BE2C (cell line): ENCODE results near the gene GPD1.
"Not testable (repeated sequence)": the region's sequence is repeated elsewhere in the genome, so short reads cannot be mapped to it uniquely, and the experiment has no call there.

ENCODE experiments used
- DNase-seq: peaks from one replicate; pipeline ENCODE4 v3.0.0-alpha.2; 2020
- H3K27me3 ChIP-seq: fragments of 250-450 bp; sonication (Bioruptor Pico); 2 replicates; pipeline ENCODE4 v1.5.1; 2020; ENCODE audit warnings: mild to moderate bottlenecking
- H3K36me3 ChIP-seq: fragments of 250-450 bp; sonication (Bioruptor Pico); 2 replicates; pipeline ENCODE4 v1.5.1; 2020; ENCODE audit warnings: mild to moderate bottlenecking
- H3K4me1 ChIP-seq: fragments of 250-450 bp; sonication (Bioruptor Pico); 2 replicates; pipeline ENCODE4 v1.5.1; 2020
- H3K4me3 ChIP-seq: 2 replicates; pipeline ENCODE4 v1.5.1; 2011; ENCODE audit warnings: low read depth, low read length
- H3K9me3 ChIP-seq: fragments of 250-450 bp; sonication (Bioruptor Pico); 2 replicates; pipeline ENCODE4 v1.5.1; 2020
- TF ChIP-seq, protein P1 (sequence below): IDR thresholded peaks from 2 replicates; pipeline ENCODE4 v1.5.1; 2012; ENCODE audit warnings: mild to moderate bottlenecking, low read depth, low read length

GPD1 gene

DNA sequence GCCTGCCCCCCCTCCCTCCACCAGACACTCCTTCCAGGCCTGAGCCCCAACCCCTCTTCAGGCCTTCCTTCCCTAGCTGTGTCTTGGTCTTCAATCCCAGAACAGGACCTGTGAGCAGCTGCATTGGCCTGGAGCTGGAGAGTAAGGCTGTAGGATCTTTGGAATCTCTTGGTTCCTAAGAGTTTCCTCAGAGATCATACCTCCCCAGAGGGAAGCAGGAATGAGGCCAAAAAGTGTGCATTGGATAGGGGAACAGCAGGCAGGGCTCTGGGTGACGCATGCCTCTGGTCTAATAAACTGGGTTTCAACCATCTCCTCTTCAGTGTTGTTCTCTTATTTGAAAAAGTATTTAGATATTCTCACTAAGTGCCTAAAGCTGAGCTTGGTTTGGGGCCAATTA, 20.5 kb upstream of the GPD1 start:
- Histone ChIP-seq H3K4me1 (no peaks in the 10 kb centered on the region), H3K9me3 (no peaks in the 10 kb centered on the region)
- DNase-seq, result no peak

DNA sequence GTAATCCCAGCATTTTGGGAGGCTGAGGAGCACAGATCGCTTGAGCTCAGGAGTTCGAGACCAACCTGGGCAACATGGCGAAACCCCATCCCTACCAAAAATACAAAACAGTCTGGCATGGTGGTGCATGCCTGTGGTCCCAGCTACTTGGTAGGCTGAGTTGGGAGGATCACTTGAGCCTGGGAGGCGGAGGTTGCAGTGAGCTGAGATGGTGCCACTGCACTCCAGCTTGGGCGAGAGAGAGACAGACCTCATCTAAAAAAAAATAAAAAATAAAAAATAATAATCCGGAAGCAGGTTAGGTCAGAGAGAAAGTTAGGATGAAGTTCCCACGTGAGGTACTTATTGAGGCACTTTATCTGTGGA, 19.4 kb upstream of the GPD1 start:
- not testable (repeated sequence) for H3K9me3 ChIP-seq, H3K4me1 ChIP-seq, DNase-seq, H3K27me3 ChIP-seq
- peaks cover 33% of the 10 kb centered on the region for H3K36me3 ChIP-seq
- H3K4me3 ChIP-seq, result peak overlapping the region; percentile 75

More for the DNA sequence above, 20.5 kb upstream of the GPD1 start:
- peaks cover 30% of the 10 kb centered on the region for H3K36me3 ChIP-seq
- no peaks in the 10 kb centered on the region for H3K27me3 ChIP-seq
- no peak overlapping the region for H3K4me3 ChIP-seq
- TF ChIP-seq, protein P1, sequence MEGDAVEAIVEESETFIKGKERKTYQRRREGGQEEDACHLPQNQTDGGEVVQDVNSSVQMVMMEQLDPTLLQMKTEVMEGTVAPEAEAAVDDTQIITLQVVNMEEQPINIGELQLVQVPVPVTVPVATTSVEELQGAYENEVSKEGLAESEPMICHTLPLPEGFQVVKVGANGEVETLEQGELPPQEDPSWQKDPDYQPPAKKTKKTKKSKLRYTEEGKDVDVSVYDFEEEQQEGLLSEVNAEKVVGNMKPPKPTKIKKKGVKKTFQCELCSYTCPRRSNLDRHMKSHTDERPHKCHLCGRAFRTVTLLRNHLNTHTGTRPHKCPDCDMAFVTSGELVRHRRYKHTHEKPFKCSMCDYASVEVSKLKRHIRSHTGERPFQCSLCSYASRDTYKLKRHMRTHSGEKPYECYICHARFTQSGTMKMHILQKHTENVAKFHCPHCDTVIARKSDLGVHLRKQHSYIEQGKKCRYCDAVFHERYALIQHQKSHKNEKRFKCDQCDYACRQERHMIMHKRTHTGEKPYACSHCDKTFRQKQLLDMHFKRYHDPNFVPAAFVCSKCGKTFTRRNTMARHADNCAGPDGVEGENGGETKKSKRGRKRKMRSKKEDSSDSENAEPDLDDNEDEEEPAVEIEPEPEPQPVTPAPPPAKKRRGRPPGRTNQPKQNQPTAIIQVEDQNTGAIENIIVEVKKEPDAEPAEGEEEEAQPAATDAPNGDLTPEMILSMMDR, result no peak

DNA sequence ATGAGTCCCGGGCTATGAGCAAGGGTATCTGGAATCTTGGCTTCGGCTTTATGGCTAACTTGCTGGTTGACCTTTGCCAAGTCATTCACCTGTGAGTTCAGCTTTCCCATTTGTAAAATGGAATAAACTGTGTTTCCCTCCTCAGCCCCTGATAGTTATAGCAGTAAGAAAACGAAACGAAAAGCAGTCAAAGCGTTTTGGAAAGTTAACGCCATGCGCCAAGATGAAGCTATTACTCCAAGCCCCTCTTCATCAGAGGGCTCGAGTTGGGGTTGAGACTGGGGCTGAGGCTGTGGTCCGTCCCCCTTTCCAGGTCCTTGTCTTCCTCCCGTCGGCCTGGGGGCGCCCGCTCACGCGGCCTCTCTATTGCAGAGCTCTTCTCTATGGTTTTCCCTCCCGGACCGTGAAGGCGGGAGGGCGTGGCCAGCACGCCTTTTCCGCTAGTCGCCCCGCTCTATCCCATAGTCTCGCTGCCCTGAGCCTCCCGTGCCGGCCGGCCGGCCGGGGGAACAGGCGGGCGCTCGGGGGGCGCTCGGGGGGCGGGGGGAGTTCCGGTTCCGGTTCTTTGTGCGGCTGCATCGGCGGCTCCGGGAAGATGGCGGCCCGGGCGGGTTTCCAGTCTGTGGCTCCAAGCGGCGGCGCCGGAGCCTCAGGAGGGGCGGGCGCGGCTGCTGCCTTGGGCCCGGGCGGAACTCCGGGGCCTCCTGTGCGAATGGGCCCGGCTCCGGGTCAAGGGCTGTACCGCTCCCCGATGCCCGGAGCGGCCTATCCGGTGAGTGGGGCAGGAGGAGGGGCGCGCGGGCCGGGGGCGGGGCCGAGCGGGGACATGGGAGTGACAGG, 18.8 kb upstream of the GPD1 start, which contains the start of gene SMARCD1:
Gene SMARCD1, plus strand, starts transcription at position 568 of the 840 bp plus-strand sequence. Its CDS starts 28 bp downstream, at position 596.
- Histone ChIP-seq H3K9me3 (no peaks in the 10 kb centered on the region), H3K4me3 (peak within 1 kb of the TSS; percentile 75), H3K36me3 (peaks cover 37% of the 10 kb centered on the region), H3K27me3 (no peaks in the 10 kb centered on the region), H3K4me1 (no peaks in the 10 kb centered on the region)
- TF ChIP-seq, protein P1, result peak; percentile 64
- peak; percentile 97 for DNase-seq

DNA sequence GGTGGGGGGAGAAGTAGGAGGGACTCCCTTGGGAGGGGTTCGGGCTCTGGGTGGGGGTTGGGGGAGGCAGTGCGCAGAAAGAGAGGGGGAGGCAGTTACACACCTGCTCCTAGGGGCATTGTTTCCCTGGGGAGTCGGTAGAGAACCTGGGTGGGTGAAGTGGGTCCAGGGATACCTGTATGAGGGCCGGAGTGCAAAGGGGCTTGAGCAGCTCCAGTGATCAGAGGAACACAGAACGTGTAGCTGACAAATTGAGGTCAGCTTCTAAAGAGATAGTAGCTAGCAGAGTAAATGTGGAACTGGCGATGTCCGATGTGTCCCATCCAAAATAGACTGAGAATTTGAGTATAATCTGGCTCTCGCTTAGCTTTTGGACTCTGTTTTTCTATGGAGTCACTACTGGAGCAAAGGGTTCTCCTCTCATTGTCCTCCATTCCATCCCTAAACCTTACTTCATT, 18.2 kb upstream of the GPD1 start:
- Histone ChIP-seq H3K9me3 (no peaks in the 10 kb centered on the region), H3K36me3 (peaks cover 42% of the 10 kb centered on the region), H3K4me1 (no peaks in the 10 kb centered on the region), H3K27me3 (no peaks in the 10 kb centered on the region), H3K4me3 (peak overlapping the region; percentile 75)
- DNase-seq, result no peak
- TF ChIP-seq, protein P1, result no peak

DNA sequence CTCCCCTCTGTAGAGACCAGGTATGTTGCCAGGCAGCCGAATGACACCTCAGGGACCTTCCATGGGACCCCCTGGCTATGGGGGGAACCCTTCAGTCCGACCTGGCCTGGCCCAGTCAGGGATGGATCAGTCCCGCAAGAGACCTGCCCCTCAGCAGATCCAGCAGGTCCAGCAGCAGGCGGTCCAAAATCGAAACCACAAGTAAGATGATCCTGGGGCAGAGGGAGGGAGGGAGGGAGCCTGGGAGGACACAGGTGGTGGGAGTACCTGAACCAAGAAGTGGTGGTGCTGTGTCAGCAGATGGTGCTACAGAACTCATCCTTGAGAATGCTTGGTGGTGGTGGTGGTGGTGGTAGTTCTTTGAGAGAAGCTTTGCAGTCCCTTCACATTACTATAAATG, 17.7 kb upstream of the GPD1 start:
- DNase-seq, result no peak
- Histone ChIP-seq H3K36me3 (peaks cover 46% of the 10 kb centered on the region), H3K4me1 (no peaks in the 10 kb centered on the region), H3K4me3 (peak overlapping the region; percentile 75), H3K27me3 (no peaks in the 10 kb centered on the region), H3K9me3 (no peaks in the 10 kb centered on the region)
- TF ChIP-seq, protein P1, result no peak

DNA sequence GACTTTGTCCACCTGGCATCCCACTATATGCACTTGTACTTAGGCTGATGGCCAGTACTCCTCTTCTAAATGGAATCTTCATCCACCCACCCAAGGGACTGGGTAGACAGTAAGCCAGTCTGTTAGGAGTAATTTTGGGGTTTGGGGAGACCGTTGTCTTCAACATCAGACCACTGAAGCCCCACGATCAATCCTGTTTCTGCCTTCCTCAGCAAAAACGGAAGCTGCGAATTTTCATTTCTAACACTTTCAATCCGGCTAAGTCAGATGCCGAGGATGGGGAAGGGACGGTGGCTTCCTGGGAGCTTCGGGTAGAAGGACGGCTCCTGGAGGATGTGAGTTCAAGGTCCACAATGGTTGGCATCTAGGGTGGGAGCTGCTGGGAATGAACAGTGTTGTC, 16.7 kb upstream of the GPD1 start:
- H3K4me1 ChIP-seq, result no peaks in the 10 kb centered on the region
- DNase-seq, result no peak
- TF ChIP-seq, protein P1, result no peak
- no peaks in the 10 kb centered on the region for H3K27me3 ChIP-seq
- no peaks in the 10 kb centered on the region for H3K9me3 ChIP-seq
- no peak overlapping the region for H3K4me3 ChIP-seq
- peaks cover 55% of the 10 kb centered on the region for H3K36me3 ChIP-seq
